Measurements from ENCODE around the gene ZNF740.
"Not testable (repeated sequence)": the region's sequence is repeated elsewhere in the genome, so short reads cannot be mapped to it uniquely, and the experiment has no call there.

The ZNF740 gene

DNA sequence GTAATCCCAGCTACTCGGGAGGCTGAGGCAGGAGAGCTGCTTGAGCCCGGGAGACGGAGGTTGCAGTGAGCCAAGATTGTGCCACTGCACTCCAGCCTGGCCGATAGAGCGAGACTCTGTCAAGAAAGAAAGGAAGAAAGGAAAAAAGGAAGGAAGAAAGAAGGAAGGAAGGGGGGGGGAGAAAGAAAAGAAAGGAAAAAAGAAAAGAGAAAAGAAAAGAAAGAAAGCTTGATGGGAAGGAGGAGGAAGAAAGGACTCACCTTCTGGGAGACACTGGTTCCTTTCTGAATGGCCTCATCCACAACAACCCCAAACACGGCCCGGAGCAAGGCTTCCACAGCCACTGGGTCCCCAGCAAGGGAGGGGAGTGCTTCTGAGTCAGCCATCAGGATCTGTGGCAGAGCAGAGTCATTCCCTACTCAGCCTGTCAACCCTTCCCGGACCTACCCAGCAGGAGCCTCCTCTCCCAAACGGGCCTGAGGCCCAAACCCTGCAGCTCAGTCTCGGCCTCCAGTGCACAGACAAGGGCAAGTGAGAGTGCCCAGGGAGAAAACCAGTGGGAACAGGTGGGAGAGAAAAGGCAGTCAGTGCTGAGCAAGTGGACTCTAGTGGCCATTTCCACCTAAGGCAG lies 7.3 kb upstream of the ZNF740 start:
- no peak for DNase-seq

DNA sequence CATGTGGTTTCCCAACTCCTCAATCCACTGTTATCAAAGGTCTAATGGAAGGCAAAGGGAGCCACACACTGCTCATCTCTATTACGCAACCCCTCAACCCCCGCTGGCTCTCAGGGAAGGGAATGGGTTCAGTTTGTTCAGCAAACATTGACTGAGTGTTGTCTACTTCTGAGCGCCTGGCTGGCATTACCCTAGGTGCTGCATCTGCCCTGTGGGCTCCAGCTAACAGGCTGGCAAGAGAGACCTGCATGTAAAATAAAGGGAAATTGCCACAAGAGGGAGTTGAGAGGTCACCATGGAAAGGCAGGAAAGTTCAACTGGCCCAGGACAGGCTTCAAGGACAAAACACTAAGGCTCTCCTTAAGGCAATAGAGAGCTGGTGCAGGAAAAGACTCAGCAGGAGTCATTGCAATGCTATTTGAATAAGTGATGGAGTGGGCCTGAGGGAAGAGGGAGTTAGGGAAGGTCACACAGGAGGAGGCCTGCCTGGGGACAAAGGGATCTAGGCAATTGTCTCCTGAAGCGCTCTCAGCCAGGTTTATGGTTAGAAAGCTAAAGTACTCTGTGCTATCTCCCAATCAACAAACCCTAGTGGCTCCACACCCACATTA lies 5.5 kb upstream of the ZNF740 start:
- DNase-seq = no peak

DNA sequence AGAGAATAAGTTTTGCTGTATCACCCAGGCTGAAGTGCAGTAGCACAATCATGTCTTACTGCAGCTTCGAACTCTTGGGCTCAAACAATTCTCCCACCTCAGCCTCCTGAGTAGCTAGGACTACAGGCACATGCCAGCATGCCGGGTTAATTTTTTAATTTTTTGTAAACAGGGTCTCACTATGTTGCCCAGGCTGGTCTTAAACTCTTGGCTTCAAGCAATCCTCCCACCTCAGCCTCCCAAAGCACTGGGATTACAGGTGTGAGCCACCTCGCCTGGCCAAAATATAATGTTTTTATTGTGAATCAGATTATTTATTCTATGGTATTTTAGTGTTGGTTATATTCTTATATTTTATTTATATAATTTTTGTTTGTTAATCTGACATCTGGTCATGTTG lies 3.8 kb upstream of the ZNF740 start:
- no peak for DNase-seq

DNA sequence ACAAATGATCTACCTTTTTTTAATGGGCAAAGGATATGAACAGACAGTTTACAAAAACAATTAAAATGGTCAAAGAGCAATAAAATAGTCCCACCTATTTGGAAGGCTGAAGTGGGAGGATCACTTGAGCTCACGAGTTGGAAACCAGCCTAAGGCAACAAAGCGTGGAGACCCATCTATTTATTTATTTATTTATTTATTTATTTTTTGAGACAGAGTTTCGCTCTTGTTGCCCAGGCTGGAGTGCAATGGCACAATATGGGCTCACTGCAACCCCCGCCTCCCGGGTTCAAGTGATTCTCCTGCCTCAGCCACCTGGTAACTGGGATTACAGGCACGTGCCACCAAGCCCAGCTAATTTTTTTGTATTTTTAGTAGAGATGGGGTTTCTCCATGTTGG lies 3.1 kb upstream of the ZNF740 start:
- DNase-seq = not testable (repeated sequence)

DNA sequence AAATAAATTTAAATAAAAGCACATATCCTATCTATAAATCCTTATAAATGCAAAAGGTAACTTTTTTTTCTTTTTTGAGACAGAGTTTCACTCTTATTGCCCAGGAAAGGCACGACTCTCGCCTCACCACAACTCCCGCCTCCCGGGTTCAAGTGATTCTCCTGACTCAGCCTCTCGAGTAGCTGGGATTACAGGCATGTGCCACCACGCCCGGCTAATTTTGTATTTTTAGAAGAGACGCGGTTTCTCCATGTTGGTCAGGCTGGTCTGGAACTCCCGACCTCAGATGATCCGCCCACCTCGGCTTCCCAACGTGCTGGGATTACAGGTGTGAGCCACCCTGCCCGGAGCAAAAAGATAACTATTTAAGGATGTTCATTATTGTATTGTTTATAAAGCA lies 1.7 kb upstream of the ZNF740 start:
- DNase-seq = not testable (repeated sequence)

- DNase-seq = peak; percentile 27
Measured at GRCh38 chr12:53179687-53180219, 769 bp upstream of the ZNF740 start.

- DNase-seq = peak; percentile 73
Measured at GRCh38 chr12:53180931-53181645, 566 bp downstream of the ZNF740 start.

DNA sequence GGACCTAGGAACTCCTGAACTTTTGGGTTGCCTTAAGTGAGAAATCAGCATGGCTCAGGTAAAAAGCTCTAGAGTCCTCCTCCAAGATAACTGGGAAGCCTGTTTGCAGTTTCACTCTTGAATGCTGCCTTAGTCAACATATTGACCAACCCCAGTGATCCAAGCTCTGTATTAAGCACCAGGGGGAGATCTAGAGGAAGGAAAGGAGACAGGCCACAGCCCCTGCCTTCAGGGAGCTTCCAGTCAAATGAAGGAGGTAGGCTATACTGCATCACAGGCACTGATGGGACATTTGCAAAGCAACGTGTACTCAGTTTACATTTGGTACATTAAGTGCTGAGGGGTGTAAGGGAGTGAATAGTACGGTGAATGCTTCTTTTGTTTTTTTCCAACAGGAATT lies 1.4 kb downstream of the ZNF740 start:
- no peak for DNase-seq

DNA sequence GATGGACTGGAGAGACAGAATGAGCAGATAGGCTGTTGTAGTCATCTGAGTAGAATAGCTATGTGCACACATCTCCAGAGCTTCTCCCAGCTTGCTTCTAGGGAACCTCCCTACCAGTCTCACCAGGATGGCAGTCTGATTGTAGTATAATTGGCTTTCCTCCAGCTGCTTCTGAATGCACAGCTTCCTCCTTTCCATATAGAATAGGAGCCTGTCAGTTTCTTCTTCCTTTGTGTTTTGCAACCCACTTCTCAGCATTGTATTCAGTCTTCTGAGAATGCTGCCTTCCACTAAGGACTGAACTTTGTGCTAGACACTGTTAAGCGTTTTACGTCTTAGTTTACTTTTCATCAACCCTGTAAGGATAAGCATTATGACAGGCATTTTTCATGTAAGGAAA lies 2.4 kb downstream of the ZNF740 start:
- DNase-seq = no peak

- no peak for DNase-seq
Measured at GRCh38 chr12:53184828-53185227, 4.3 kb downstream of the ZNF740 start.

- DNase-seq = no peak
Measured at GRCh38 chr12:53185582-53186153, 5.1 kb downstream of the ZNF740 start.

DNA sequence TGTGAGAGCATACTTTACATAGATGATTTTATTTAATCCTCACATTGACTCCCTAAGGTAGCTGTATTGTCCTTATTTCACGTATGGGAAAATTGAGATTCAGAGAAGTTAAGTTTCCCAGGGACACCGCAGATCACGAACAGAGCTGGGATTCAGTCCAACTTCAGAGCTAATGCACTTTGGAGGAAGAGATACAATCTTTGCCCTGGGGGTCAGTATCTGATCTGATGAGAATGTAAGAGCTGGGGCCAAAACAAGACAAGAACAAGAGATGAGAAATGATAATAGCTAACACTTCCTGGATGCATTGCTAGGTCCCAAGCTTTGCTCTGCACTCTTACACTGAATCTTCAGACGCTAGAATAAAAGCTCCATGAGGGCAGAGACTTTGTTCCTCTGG lies 6.2 kb downstream of the ZNF740 start:
- DNase-seq = no peak

DNA sequence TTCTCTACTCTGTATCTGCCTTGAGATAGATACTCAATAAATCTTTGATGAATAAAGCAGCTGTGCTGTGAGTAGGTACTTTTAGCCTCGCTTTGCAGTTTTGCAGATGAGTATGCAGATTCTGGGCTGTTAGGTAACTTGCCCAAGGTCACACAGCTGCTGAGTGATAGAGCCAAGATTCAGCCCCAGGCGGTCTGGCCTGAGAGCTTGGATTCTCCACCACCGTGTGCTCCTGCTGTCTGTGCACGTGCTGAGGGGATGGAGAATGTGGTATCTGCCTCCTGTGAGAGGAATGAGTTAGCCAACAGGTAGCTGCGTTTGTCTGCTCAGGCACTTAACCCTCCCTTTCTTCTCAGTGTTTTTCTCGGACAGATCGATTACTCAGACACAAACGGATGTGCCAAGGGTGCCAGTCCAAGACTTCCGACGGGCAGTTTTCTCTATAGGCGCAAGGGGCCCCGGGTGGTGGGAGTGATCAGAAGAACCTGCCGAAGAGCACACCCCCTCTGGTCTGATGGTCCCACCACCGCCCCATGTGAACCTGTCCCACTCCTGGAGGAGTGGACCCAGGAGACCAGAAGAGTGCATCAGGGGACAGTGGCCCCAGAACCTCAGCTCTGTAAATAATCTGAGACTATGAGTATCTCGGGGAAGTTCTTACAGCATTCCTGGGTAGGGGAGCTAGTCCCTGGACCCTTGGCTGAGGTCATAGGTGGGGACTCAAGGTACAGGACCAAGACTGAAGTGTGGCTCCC lies 6.8 kb downstream of the ZNF740 start:
- DNase-seq = no peak

DNA sequence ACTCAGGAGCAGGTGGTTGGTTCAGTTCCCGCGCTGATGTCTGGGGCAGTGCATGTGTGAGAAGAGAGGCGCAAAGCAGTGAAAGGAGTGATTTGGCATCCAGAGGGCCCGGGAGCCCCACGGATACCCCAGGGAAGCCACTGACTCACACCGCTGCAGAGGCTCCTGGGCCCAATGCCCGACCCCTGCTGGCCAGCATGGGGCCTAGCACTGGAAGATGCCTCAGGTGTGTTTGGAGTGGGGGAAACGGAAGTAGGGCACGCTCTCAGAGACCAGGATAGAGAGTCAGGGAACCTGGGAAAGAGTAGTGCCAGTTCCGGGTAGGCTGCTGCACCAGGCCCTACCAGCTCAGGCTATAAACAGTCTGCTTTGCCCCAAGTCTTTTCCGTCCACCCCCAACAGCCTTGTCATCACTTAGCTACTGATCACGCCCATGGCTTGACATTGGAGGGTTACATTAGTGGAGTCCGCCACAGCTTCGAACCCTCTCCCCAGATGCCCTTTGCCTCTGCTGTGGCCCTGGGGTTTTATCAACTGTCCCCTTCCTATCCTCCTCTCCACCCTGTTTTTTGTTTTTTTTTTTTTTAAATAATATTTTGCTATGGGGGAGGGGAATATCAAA lies 9.7 kb downstream of the ZNF740 start:
- peak; percentile 45 for DNase-seq

- DNase-seq = no peak
Measured at GRCh38 chr12:53191096-53191884, 10.8 kb downstream of the ZNF740 start.

DNA sequence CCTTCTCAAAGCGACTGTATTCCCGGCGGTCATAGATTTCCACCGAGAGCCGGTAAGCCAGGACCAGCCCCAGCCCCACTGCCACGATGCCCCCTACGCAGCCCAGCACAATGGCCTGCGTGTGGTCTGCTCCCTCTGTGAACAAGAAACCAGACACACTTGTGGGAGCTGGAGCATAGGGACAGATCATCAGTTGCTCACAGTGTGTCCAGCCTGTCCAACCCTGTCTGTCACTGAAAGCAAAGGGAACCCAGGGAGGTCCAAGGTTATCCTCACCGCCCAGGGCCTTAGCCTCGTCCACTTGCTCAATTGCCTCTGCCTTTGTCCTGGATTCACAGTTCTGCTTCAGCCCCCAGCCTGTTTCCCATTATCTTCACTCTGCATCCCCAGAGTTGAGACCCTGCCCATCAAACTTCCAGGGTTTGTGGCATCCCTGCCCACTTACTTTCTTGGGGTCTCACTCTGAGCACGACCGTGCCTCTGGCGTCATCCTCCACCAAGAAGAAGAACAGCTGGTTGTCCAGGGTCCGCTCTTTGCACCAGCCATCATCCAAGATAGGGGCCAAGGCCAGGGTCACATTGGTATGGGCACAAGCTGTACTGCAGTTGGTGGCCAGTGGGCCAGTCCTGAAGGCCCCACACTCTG lies 11.5 kb downstream of the ZNF740 start:
- DNase-seq = no peak

GRCh38 chr12:53192531-53193021 lies 12.1 kb downstream of the ZNF740 start:
- no peak for DNase-seq

DNA sequence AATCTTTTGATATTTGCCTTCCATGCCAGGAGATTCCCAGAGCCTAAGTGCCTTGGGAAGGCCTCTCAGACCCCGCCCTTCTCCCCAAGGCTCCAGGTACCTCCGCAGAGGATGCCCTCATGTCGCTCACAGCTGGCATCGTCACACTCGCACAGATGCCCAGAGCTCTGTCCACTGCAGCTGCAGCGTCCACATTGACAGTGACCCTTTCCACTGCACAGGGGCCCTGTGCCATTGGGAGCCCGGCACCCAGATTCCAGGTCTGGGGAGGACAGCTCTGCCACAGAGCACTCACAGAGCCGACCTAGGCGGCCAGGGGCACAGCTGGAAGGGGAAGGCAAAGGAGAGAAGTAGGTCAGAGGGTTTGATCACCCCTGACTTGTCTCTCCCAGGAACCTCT lies 12.5 kb downstream of the ZNF740 start:
- no peak for DNase-seq

GRCh38 chr12:53193985-53194716 lies 13.6 kb downstream of the ZNF740 start:
- DNase-seq = no peak

DNA sequence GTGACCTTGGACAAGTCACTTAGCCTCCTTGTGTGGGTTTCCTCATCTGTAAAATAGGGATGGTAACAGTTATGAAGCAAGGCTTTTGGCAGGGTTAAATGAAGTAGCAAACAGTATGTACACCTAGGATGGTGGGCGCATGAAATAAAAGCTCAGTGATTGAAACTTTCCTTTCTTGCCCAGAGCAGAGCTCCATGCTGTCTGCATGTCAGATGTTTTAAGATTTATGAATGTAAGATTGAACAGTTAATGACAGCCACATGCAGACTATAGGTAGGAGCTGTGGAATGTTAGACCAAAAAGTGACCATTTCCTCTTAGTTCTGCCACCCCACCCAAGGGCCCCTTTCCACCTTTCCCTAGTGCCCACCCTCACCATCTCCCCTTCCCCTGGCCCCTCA lies 14.5 kb downstream of the ZNF740 start:
- DNase-seq = no peak
